ENCODE results near the gene KY. TPM values are rescaled to one million over a fixed set of nuclear protein-coding genes. Genes with fewer than 3 reads are reported as not detected.

The KY gene
- total and polyA plus RNA-seq, 2 donors (not counting 1 experiment from before 2014, with no cell fraction given): not detected

DNA sequence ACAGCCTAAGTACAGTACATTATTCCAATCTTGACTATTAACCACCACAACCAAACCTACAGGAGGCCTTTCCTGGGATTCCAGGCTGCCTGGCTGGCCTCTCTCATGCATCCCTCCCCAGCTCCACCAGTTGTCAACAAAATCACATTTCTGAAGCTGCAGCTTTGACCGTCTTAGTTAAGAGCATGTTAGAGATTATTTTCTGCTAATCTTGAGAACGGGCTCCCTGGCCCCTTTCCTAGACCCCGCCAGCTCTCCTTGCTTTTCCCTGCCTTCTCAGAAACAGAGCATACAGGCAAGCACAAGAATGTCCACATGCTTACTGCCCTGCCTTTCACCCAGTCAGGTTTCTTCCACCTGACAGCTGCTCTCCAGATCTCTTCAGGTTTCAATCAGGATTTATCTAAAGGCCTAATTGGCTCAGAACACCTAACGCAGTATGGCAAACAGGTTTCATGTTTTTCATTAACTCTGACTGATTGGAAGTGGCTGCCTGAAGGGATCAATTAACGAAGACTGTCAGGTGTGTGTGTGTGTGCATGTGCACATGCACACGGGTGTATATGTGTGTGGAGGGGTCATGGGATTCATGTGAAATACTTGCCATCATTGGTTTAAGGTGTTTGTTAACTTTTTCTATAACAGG, 12.3 kb downstream of the KY start:
- H3K4me2 ChIP-seq (replicated peaks; ENCODE audit: low read depth, low read length, poor library complexity, severe bottlenecking): no peak overlapping the region
- no peaks in the 10 kb centered on the region for H4K20me1 ChIP-seq (ENCODE audit: control insufficient read depth, insufficient read depth, low read length, poor library complexity, severe bottlenecking)
- H3K27me3 Mint-ChIP-seq: peaks cover 4% of the 10 kb centered on the region
- no peak overlapping the region for H3K27ac Mint-ChIP-seq
- H3K4me3 ChIP-seq (ENCODE audit: control extremely low read depth in 1 of 5, extremely low read depth in 1 of 5, insufficient read depth in 1 of 5, low read depth in 2 of 5, low read length in 4 of 5): no peak overlapping the region
- ChIA-PET POLR2A (no interaction called here), CTCF (no interaction called here)
- H3K27ac ChIP-seq (ENCODE audit: low read length in 2 of 2): no peak overlapping the region
- H3K4me1 Mint-ChIP-seq: no peaks in the 10 kb centered on the region
- intact Hi-C loops (cut with micrococcal nuclease): no loop called here
- WGBS (ENCODE audit: insufficient coverage): 98% methylated on average over 6 of the region's 6 CpGs
- no peak overlapping the region for H3K9ac ChIP-seq (ENCODE audit: low read length)
- no peaks in the 10 kb centered on the region for H3K36me3 ChIP-seq (replicated peaks in 1 of 2; ENCODE audit: control extremely low read depth in 1 of 2, control insufficient read depth in 1 of 2, extremely low read depth in 1 of 2, insufficient read depth in 2 of 2, low read length in 1 of 2)
- H3K9me3 ChIP-seq (ENCODE audit: control extremely low read depth in 1 of 3, control insufficient read depth in 2 of 3, insufficient read depth in 1 of 3, low read length in 2 of 3): no peaks in the 10 kb centered on the region
- H3K4me3 Mint-ChIP-seq: no peak overlapping the region
- no peaks in the 10 kb centered on the region for H3K27me3 ChIP-seq (replicated peaks in 1 of 4; ENCODE audit: control extremely low read depth in 1 of 4, control insufficient read depth in 3 of 4, insufficient read depth in 4 of 4, low read length in 3 of 4)
- no peak overlapping the region for H2AFZ ChIP-seq (ENCODE audit: insufficient read depth, low read depth, low read length, poor library complexity, severe bottlenecking)
- no peaks in the 10 kb centered on the region for H3K79me2 ChIP-seq (ENCODE audit: control insufficient read depth, insufficient read depth, low read length)
- ATAC-seq (ENCODE audit: low read depth) (no peak), DNase-seq (no peak)
- TF ChIP-seq EZH2 (IDR thresholded peaks at IDR 0.05; ENCODE audit: borderline replicate concordance, insufficient read depth, low read depth, low read length, poor library complexity, severe bottlenecking): no peak
- TF ChIP-seq, protein P1, sequence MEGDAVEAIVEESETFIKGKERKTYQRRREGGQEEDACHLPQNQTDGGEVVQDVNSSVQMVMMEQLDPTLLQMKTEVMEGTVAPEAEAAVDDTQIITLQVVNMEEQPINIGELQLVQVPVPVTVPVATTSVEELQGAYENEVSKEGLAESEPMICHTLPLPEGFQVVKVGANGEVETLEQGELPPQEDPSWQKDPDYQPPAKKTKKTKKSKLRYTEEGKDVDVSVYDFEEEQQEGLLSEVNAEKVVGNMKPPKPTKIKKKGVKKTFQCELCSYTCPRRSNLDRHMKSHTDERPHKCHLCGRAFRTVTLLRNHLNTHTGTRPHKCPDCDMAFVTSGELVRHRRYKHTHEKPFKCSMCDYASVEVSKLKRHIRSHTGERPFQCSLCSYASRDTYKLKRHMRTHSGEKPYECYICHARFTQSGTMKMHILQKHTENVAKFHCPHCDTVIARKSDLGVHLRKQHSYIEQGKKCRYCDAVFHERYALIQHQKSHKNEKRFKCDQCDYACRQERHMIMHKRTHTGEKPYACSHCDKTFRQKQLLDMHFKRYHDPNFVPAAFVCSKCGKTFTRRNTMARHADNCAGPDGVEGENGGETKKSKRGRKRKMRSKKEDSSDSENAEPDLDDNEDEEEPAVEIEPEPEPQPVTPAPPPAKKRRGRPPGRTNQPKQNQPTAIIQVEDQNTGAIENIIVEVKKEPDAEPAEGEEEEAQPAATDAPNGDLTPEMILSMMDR (IDR thresholded peaks at IDR 0.05): no peak
- no peaks in the 10 kb centered on the region for H3K9me3 Mint-ChIP-seq (ENCODE audit: insufficient read depth)
- H3K4me1 ChIP-seq (ENCODE audit: control insufficient read depth in 2 of 2, insufficient read depth in 2 of 2, low read length in 2 of 2): no peaks in the 10 kb centered on the region

DNA sequence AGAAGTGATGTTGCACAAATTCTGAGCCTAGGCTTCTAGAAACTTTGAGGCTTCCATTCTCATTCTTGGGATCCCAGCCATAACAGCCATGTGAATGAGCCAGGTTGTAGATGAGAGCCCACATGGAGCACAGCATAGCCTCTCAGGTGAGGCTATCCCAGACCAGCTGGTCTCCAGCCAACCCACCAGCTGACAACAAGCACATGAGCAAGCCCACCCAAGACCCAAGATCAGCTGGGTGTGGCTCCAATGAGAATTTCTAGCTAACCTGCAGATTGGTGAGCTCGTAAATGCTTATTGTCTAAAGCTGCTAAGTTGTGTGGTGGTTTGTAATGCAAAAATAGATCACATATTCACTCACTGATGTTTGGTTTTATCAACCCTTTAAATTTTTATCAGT, 14.4 kb downstream of the KY start:
- Histone ChIP-seq H3K27me3 (replicated peaks in 1 of 4; ENCODE audit: control extremely low read depth in 1 of 4, control insufficient read depth in 3 of 4, insufficient read depth in 4 of 4, low read length in 3 of 4) (no peaks in the 10 kb centered on the region), H3K9ac (ENCODE audit: low read length) (no peak overlapping the region), H3K4me2 (replicated peaks; ENCODE audit: low read depth, low read length, poor library complexity, severe bottlenecking) (no peak overlapping the region), H2AFZ (ENCODE audit: insufficient read depth, low read depth, low read length, poor library complexity, severe bottlenecking) (no peak overlapping the region), H3K4me1 (ENCODE audit: control insufficient read depth in 2 of 2, insufficient read depth in 2 of 2, low read length in 2 of 2) (no peaks in the 10 kb centered on the region), H3K4me3 (ENCODE audit: control extremely low read depth in 1 of 5, extremely low read depth in 1 of 5, insufficient read depth in 1 of 5, low read depth in 2 of 5, low read length in 4 of 5) (no peak overlapping the region), H4K20me1 (ENCODE audit: control insufficient read depth, insufficient read depth, low read length, poor library complexity, severe bottlenecking) (no peaks in the 10 kb centered on the region), H3K36me3 (replicated peaks in 1 of 2; ENCODE audit: control extremely low read depth in 1 of 2, control insufficient read depth in 1 of 2, extremely low read depth in 1 of 2, insufficient read depth in 2 of 2, low read length in 1 of 2) (no peaks in the 10 kb centered on the region), H3K27ac (ENCODE audit: low read length in 2 of 2) (no peak overlapping the region), H3K79me2 (ENCODE audit: control insufficient read depth, insufficient read depth, low read length) (no peaks in the 10 kb centered on the region), H3K9me3 (ENCODE audit: control extremely low read depth in 1 of 3, control insufficient read depth in 2 of 3, insufficient read depth in 1 of 3, low read length in 2 of 3) (peaks cover 0 to 2% (median 0%) of the 10 kb centered on the region in 3 donors)
- H3K4me1 Mint-ChIP-seq: no peaks in the 10 kb centered on the region
- no CpG with 5 or more reads among the region's 1 CpG for WGBS (ENCODE audit: insufficient coverage)
- no peak overlapping the region for H3K4me3 Mint-ChIP-seq
- TF ChIP-seq, protein P1 (IDR thresholded peaks at IDR 0.05): no peak
- no peak for TF ChIP-seq EZH2 (IDR thresholded peaks at IDR 0.05; ENCODE audit: borderline replicate concordance, insufficient read depth, low read depth, low read length, poor library complexity, severe bottlenecking)
- H3K9me3 Mint-ChIP-seq (ENCODE audit: insufficient read depth): peaks cover 3% of the 10 kb centered on the region
- ChIA-PET CTCF (no interaction called here), POLR2A (no interaction called here)
- no peak for ATAC-seq (ENCODE audit: low read depth)
- intact Hi-C loops (cut with micrococcal nuclease): no loop called here
- H3K27ac Mint-ChIP-seq: no peak overlapping the region
- DNase-seq: no peak
- H3K27me3 Mint-ChIP-seq: peaks cover 8% of the 10 kb centered on the region

All from B cell (primary cell).